CD1c-positive myeloid dendritic cell (primary cell): Measurements from ENCODE around the gene TMEM272.
"Not testable (repeated sequence)": the region's sequence is repeated elsewhere in the genome, so short reads cannot be mapped to it uniquely, and the experiment has no call there.

ENCODE experiments used
- DNase-seq: peaks from one replicate; pipeline ENCODE4 v3.0.0-alpha.2; 2016; ENCODE audit errors: extremely low spot score

TMEM272 gene

DNA sequence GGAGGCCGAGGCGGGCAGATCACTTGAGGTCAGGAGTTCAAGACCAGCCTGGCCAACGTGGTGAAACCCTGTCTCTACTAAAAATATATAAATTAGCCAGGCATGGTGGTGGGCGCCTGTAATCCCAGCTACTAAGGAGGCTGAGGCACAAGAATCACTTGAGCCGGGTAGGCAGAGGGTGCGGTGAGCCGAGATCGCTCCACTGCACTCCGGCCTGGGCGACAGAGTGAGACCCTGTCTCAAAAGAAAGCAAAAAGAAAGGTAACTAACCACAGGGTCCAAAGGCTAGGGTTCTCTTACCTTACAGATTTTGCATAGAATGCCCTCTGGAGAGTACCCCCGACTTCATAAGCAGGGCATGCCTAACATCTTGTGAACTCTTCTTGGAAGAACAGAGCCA is 20.3 kb downstream of the TMEM272 start:
- not testable (repeated sequence) for DNase-seq

DNA sequence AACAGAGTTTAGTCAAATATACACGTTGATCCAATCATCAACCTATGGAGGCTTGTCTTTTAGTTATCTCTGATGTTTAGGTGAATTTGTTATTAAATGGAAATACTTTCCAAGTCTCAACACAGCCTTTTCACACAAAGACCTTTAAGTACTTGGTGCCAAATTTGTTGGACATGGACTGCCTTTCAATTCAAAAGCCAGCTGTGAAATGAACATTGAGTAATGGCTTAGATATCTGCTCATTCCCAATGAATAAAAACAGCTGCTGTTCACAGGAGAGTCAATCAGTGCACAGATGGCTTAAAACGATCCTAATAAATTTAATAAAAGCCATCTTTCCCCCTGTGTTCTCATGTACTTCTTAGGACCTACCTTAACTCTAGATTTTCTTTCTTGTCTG is 21.1 kb downstream of the TMEM272 start:
- no peak for DNase-seq

DNA sequence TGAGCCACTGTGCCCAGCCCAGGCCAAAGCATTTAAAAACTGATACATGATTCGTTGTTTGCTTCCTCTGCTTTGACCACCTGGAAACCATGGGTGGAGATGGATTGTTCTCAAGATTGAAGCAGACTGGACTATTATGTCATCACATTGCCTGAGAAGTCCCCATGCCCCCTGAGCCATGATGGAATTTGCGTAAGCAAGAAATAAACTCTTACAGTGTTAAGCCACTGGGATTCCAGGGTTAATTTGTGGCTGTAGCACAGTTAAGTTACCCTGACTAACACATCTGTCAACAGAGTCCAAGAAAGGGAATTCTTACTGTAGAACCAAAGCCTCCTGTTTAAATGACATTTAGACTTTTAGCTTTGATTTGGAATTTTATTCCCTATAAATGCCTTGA is 21.6 kb downstream of the TMEM272 start:
- DNase-seq, result no peak

DNA sequence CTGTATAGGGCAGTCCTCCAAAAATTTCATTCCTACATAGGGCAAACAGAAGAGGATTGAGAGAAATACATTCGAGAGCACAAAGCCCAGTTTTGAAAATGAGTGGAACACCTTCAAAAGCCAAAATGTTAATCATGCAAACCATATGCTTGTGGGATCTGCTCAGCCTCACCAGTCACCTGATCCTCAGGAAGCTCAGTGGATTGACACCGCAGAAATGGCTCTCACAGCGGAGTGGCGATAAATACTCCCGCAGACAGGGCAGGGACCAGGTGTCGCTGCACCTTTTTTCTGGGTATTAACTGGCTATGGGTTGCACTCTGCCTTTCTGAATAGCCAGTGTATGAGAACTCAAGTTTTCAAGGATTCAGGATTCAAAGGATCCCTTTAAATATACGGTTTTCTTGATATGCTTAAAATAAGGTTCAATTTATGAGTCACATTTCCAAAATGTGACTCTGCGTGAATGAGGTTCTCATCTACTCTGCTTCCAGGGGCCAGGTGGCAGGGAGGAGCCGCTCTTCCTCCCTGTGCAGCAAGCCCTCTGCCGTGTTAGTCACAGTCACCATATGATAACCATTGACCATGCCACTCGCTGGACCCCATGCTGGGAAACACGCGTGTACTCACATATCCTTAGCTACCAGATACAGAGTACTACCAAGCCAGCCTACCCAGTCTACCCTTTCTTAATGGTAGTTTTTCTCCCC is 22.7 kb downstream of the TMEM272 start:
- DNase-seq, result no peak

DNA sequence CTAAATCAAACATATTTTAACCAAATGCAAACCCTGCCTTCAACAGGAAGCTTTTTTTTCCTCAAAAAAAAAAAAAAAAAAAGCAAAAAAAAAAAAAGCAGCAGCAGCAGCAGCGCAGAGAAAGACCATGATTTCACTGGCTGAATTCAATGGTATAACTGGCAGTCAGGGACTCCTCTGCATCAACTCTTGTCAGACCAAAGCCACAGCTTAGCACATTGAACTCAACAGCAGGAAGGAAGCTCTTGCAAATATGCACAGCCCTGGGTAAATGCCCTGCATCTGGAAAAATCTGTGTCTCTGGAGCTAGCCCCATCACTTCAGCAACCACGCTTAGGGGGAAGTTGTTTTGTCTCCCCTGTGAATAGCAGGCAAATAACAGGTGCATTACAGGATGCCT is 23.4 kb downstream of the TMEM272 start:
- DNase-seq, result peak; percentile 48

DNA sequence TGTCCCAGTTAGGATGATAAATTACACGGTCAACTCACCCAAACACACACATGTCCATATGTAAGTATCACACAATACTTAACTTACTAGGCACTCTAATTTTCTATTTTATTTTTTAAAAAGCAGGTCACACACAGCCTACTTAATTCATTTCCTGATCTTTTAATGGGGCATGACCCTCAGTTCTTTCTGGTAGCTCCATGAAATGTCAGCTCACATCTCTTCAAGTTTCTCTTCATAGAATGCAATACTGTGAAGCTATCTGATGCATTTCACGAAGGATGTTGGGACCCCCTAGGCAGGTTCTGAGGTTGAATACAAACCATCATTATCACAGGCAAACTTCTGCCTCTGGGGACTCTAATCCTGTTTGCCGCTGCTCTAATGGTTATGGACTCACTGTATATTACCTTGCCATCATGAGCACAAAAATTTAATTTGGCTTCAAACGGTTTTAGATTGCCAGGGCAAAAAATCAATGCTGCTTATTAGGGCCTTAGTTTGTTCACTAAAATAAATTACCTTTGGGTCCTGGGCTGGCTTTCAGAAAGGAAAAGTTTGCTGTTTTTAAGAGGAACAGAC is 24.9 kb downstream of the TMEM272 start:
- no peak for DNase-seq

DNA sequence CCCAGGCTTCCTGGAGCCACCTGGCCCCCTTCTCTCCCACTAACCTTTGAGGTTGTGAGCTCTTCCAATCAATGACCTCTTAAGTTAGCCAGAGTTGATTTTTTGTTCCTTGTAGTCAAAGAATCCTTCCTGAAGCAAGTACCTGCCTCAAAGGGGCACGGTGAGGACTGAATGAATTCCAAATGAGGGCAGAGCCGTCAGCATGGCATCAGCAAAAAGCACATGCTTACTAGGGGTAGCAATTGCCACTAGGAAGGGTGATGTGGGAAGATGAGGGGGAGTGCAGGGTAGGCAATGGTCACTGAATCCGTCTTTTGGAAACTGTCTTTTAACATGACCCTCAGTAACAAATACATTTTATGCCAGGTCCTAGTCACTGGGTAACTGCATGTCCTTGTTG is 25.4 kb downstream of the TMEM272 start:
- DNase-seq, result no peak

DNA sequence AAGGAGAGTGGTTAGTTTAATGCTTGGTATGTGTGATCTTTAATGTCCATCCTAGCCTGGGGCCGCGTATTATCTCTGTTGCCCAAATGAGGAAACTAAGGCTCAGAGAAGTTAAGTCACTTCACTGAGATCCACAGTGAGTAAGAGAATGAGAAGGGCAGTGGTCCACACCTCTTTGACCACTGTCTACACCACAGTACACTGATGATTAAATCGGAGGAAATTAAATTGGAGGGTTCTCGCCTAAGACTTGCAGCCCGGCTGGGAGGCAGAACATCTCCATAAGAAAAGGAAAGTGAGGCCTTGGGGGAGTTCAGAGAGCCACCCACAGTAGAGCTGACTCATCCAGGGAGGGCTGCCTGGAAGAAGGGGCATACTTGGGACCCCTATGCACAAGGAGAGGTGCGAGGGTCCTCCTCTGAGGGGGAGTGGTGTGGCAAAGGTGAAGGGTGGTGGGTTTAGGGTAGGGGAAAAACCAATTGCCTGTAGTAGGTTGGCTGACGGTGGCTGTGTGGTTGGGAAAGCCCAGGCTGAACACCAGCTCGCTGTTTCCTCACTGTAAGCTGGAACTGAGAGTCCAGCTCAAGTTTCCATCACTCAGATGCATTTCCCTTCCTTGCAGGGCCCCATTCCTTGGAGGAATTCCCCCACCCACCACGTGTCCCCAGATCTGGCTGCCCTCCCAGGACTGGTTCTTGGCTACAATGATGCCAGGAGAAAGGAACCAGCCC is 26.0 kb downstream of the TMEM272 start:
- peak; percentile 78 for DNase-seq

DNA sequence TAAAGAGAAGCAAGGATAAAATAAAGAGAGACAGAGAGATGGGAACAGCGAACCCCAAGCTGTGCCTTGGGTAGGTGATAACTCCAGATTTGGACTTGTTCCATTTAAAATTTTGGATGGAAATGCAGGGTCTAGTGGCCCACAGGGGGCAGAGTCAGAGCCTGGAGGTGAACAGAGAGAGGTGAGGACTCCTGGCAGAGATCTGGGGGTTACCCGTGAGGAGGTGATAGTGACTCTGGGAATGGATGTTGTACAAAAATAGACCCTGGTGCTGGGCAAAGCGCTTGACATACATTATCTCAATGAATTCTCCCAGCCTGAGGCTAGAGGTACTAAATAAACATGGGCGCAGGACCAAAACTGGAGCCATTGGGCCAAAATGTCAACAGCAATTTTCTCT is 26.7 kb downstream of the TMEM272 start:
- DNase-seq, result no peak

DNA sequence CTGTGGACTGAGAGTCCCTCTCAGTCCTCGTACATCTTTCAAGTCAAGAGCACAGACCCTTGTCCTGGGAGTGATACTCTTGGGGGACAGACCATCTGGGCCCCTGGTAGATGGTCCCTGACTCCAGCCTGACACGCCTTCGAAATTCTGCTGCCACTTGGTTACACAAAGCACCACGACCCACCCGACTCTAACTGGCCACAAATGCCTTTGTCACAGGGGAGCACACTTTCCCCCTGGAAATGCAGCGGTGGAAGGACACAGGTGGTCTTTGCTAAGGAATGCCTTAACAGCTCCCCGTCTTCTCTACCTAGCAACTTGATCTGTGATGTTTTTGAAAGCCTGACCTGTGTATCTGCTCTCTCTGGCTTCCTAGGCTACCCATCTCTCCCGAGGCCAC is 27.3 kb downstream of the TMEM272 start:
- DNase-seq, result no peak

DNA sequence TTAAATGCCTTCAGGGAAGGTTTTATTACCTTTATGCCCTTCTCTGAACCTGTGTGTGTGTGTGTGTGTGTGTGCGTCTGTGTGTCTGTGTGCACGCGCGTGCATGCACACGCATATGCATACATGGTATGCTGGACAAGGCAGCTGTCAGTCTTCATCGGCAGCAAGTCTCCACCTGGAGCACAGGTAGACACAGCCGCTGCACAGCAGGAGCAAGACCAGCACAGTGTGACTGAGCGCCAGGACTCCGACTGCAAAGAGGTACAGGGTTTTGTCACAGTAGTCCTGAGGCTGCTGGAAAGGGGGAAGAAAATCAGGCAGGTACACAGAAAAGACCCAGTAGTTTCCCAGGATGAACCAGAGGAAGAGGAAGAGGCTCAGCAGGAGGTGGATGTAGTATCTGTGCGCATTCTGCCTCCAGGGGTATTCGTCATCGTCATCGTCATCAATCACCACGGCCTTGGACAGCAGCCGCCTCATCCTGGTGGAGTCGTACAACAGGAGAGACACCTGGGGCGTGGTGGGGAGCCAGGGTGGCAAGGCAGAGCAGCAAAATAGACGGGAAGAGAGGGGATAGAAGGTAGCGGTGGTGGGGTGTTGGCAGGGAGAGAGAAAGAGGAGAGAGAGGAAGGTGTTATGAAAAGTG is 28.2 kb downstream of the TMEM272 start:
- no peak for DNase-seq

DNA sequence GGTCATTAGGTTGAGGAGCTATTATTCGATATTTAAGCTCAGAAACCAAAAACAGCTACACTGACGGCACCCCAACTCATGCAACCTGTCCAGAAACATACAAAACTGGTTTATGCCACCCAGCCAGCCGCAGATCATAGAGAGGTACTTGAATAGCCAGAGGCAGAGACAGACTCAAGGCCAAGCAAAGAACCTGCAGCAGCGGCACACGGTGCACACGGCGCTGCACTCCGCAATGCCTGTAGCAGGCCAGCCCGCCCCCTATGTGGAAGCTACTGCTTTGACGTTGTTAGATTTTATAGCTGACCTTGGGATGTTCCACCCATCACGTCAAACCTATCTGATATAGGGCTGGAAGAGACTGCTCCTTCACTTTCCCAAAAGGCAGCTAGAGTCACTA is 29.1 kb downstream of the TMEM272 start:
- DNase-seq, result no peak

DNA sequence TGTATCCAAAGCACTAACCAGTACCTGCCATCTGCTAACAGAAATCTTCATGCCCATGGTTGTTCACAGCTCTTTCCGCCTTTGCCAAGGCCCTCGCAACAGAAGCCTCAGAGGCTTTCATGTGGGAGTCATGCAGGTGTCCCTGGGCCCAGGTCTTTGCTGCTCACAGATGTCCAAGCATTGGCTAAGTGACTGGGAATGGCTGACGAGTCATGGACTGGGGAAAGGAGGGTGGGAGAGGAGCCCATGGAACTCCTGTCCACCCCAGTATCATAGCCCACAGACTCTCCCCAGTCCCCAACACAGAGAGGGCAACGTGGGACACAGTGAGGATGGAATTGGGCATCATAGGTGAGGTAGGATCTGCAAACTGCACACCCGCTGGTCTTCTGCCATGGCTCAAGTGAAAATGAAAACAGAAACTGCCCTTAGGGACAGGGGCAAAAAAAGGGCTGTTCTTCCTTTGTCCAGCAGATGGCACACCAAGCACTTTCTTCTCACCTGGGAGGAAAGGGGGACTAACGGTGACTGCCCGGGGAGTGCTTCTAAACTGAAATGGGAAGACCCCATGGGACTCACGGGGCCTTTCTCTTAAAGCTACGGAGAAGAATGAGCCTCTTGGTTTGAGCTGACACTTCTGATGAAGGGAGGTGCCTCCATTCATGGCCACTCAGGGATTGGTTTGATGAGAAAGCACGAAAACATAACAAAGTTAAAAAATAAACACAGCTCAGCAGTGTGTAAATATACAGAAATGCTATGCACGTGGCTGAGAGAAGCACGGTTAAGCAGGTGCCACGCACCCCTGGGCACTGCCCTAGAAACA is 29.9 kb downstream of the TMEM272 start:
- peak; percentile 76 for DNase-seq

DNA sequence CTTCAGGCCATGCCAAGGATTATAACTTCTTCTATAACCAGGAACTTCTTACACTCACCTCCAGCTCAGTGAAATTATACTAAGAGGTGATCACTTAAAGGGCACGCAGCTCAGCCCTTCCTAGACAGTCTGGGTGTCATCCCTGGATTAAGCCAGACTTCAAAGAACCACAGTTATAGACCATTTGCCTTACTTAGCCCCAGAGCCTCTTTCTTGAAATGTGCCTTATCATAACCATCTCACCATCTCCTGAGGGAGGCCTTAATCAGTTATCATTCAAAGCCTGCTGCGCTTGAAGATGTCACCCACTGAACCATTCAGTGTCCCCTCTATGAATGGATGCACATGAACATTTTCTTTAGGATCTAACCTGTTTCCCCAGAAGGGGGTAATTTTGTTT is 30.9 kb downstream of the TMEM272 start:
- no peak for DNase-seq

DNA sequence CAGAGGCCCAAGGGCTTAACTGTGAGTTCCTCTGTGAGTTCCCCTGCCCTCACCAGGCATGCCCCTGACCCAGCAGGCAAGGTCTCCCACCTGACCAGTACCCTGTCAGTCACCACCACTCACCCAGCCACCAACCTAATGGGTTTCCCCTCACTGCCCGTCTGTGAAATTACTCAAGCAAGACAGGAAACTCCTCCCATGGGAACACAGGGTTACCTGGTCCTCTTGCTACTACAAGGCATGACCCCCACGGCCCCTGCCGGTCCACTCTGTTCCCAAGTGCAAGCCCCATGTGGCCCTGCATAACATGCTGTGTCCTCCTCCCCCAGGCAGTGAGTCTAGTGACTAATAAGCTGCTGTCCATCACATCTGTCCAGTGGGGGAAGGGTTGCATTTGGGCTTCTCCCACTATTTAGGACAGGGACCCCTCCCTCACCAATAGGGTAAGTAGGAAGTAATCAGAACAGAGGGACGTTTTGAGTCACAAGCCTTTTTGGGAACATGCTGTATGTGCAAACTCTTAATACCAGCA is 33.0 kb downstream of the TMEM272 start:
- peak; percentile 49 for DNase-seq

DNA sequence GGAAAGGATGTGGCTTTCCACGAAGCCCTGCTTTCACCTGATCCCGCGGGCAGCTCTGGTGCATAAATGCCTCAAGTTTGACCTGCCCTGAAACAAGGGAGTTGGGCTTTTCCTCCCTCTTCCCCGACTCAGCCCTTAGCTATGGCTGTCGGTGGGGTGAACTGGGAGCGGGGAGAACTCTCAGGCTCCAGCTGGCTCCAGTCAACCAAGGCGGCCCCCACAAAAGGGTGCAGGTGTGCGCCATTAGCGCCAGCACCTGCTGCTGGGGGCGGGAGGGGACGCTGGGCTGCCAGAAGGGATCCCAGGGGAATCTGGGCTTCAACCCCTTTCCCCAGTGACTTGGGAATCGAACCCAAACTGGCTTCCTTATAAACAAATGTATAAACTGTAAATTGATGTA is 33.9 kb downstream of the TMEM272 start:
- DNase-seq, result no peak

DNA sequence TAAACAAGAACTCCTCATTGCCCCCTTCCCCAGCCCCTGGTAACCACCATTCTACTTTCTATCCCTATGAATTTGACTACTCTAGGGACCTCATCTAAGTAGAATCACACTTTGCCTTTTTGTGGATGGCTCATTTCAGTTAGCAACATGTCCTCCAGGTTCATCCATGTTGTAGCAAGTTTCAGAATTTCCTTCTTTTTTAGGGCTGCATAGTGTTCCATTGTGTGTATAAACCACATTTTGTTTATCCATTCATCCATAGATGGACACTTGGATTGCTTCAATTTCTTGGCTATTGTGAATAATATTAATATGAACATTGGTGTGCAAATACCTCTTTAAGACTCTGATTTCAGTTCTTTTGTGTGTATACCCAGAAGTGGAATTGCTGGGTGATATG is 36.2 kb downstream of the TMEM272 start:
- DNase-seq, result no peak

DNA sequence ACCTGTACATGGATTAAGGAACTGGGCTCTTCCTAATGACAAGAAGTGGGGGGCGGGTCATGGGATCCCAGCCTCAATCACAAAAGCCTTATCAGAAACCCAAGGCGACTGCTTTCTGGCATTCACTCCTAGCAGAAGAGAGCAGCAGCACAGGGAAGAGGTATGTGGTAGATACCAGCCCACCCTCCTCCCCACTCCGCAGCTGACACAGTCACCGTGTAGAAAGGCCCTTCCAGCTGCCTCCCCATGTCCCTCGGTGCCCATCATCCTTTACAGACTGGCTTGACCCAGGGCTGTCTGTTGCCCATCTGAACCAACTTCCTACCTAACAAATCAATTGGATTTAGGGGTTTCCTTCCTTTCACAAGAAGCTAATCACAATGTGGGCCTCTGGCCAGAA is 37.9 kb downstream of the TMEM272 start:
- DNase-seq, result no peak

DNA sequence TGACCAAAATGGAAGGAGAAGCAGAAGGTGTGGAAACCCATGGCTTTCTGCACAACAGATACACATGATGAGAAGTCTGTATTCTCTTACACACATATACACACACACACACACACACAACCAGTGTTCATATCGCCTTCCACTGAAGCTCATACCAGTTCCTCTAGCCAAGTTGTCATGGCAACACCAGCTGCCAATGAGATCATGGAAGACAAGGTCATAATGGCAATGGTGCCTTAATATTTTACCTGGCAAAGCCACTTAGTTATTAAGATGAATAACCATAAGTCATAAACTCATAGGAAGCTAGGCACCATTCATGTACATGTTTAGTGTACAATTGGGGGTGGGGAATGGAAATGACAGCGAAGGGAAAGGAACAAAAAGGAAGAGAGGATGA is 38.4 kb downstream of the TMEM272 start:
- DNase-seq, result peak; percentile 57

DNA sequence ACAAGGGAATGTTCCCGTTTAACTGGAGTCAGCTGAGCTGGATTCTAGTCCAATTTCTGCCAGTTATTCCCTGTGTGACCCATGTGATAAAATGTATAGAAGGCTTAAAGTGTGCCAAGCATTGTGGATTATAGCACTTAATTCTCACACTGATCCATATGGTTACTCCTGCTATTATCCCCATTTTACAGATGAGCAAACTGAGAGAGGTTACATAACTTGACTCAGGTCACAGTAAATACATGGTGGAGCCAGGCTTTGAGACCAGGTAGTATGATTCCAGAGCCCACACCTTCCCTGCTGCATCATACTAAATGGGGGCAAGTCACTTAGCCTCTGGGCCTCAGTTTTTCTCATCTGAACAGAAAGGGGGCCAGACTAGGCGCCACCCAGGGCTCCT is 39.1 kb downstream of the TMEM272 start:
- DNase-seq, result no peak

DNA sequence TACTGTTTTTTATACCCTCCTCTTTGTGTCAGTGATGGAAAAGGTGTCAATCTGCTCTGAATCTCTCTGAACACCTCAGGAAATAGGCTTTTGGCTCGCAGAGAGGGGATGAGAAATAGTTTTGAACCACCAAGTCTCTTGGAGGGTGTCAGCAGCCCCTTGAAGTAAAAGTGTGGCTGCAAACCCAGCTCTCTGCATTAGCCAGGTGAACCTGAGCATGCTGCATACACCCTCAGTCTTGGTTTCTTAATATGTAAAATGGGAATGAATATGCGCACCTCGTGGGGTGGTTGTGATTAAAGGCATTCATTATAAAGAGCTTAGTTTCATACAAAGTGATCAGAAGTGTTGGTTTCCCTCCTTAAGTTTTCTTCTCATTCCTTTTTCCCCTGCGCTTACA is 39.7 kb downstream of the TMEM272 start:
- no peak for DNase-seq
